ENCODE measurements around the gene AACS.

DNA sequence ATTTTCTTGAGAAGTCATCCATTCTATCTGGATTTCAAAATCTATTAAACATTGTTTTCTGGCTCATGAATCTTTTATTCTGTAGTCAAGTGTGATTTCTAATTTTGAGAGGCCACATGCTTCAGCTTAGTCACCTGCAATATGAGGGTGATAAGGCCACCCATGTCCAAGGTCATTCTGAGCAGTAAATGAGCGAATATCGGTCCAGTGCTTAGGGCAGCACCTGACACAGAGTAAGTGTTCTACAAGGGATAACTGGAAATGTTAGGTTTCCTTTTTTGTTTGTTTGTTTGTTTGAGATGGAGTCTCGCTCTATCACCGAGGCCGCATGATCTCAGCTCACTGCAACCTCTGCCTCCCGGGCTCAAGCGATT, 34.2 kb downstream of the AACS start:
- TF ChIP-seq, protein P1, sequence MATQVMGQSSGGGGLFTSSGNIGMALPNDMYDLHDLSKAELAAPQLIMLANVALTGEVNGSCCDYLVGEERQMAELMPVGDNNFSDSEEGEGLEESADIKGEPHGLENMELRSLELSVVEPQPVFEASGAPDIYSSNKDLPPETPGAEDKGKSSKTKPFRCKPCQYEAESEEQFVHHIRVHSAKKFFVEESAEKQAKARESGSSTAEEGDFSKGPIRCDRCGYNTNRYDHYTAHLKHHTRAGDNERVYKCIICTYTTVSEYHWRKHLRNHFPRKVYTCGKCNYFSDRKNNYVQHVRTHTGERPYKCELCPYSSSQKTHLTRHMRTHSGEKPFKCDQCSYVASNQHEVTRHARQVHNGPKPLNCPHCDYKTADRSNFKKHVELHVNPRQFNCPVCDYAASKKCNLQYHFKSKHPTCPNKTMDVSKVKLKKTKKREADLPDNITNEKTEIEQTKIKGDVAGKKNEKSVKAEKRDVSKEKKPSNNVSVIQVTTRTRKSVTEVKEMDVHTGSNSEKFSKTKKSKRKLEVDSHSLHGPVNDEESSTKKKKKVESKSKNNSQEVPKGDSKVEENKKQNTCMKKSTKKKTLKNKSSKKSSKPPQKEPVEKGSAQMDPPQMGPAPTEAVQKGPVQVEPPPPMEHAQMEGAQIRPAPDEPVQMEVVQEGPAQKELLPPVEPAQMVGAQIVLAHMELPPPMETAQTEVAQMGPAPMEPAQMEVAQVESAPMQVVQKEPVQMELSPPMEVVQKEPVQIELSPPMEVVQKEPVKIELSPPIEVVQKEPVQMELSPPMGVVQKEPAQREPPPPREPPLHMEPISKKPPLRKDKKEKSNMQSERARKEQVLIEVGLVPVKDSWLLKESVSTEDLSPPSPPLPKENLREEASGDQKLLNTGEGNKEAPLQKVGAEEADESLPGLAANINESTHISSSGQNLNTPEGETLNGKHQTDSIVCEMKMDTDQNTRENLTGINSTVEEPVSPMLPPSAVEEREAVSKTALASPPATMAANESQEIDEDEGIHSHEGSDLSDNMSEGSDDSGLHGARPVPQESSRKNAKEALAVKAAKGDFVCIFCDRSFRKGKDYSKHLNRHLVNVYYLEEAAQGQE (IDR thresholded peaks at IDR 0.05; ENCODE audit: insufficient read depth in 1 of 2, low read depth in 2 of 2, low read length in 2 of 2), result no peak
- TF ChIP-seq POLR2AphosphoS5 (IDR thresholded peaks at IDR 0.05; ENCODE audit: low read depth, low read length), result no peak

Data from PFSK-1 (cell line).